HepG2 (cell line): ENCODE results near the gene CADM4. TPM values are rescaled to one million over a fixed set of nuclear protein-coding genes. Genes with fewer than 3 reads are reported as not detected.

Experiments
- ARNT2 ChIP-seq: sonication (generic); formaldehyde crosslinking; IDR thresholded peaks from 2 replicates; pipeline ENCODE4 v1.8.0; 2022; ENCODE audit warnings: mild to moderate bottlenecking, low read depth, missing genetic modification reagents, moderate library complexity
- ELK4 ChIP-seq: sonication (generic); formaldehyde crosslinking; IDR thresholded peaks from 2 replicates; pipeline ENCODE4 v1.9.0; 2021; ENCODE audit warnings: missing genetic modification reagents, borderline replicate concordance
- HMGXB4 ChIP-seq, 2 experiments: sonication (generic) in 1 of 2; formaldehyde crosslinking in 1 of 2; IDR thresholded peaks; 2 replicates each; pipeline versions ENCODE4 v1.4.0 to v1.6.1; 2018 to 2020; ENCODE audit warnings: missing genetic modification reagents in 2 of 2, borderline replicate concordance in 1 of 2, low read depth in 1 of 2, mild to moderate bottlenecking in 1 of 2, missing biosample characterization in 1 of 2
- JARID2 ChIP-seq: sonication (generic); formaldehyde crosslinking; IDR thresholded peaks from 2 replicates; pipeline ENCODE4 v1.8.1; 2023; ENCODE audit warnings: missing genetic modification reagents, inconsistent platforms; ENCODE audit not compliant: insufficient replicate concordance
- MAF1 ChIP-seq: sonication (generic); formaldehyde crosslinking; IDR thresholded peaks from 2 replicates; pipeline ENCODE4 v1.5.0; 2020; ENCODE audit warnings: missing genetic modification reagents, borderline replicate concordance
- MEF2D ChIP-seq: sonication (generic); formaldehyde crosslinking; IDR thresholded peaks from 2 replicates; pipeline ENCODE4 v1.5.1; 2020; ENCODE audit warnings: mild to moderate bottlenecking, missing genetic modification reagents
- MTF1 ChIP-seq: sonication (generic); formaldehyde crosslinking; IDR thresholded peaks from 2 replicates; pipeline ENCODE4 v1.5.0; 2020; ENCODE audit warnings: missing genetic modification reagents
- RBM39 ChIP-seq: fragments of 200-400 bp; formaldehyde crosslinking; IDR thresholded peaks from one replicate; pipeline ENCODE4 v1.6.1; 2018; ENCODE audit warnings: antibody characterized with exemption, mild to moderate bottlenecking, low read depth, low read length; ENCODE audit not compliant: poor library complexity, severe bottlenecking
- ZNF407 ChIP-seq: sonication (generic); formaldehyde crosslinking; IDR thresholded peaks from one replicate; pipeline ENCODE4 v1.5.1; 2020; ENCODE audit warnings: mild to moderate bottlenecking, missing genetic modification reagents; ENCODE audit errors: not compliant biosample characterization
- ZNF605 ChIP-seq: sonication (generic); formaldehyde crosslinking; IDR thresholded peaks from 2 replicates; pipeline ENCODE4 v1.8.0; 2022; ENCODE audit warnings: mild to moderate bottlenecking, missing genetic modification reagents
- ZNF713 ChIP-seq: sonication (generic); formaldehyde crosslinking; IDR thresholded peaks from 2 replicates; pipeline ENCODE4 v1.4.0; 2020; ENCODE audit warnings: mild to moderate bottlenecking, missing genetic modification reagents
- ZSCAN25 ChIP-seq: sonication (generic); formaldehyde crosslinking; IDR thresholded peaks from 2 replicates; pipeline ENCODE4 v1.8.0; 2022; ENCODE audit warnings: mild to moderate bottlenecking, missing genetic modification reagents
- polyA plus RNA-seq, 8 experiments: library from polyadenylated mRNA; depleted of rRNA in 3 of 8; stranded (reverse) in 7 of 8; unstranded in 1 of 8; fragments of >200 nt; fragmentation: Illumina TruSeq in 4 of 8; extraction: Trizol in 4 of 8; gene quantifications; 2 replicates each; pipeline versions ENCODE4 v1.2.1 to v1.2.3, GENCODE V29; 2011 to 2016; ENCODE audit warnings: low read depth in 4 of 8, missing spikeins in 1 of 8, mixed read lengths in 1 of 8; ENCODE audit not compliant: insufficient read depth in 1 of 8
- total RNA-seq, 5 experiments: library from RNA; depleted of rRNA; stranded (reverse); fragments of >200 nt; fragmentation: Illumina TruSeq; extraction: Trizol; gene quantifications; 2 replicates each; pipeline ENCODE4 v1.2.3, GENCODE V29; 2016; ENCODE audit warnings: low read depth in 1 of 5

The CADM4 gene
- total and polyA plus RNA-seq, 2 of the 13 experiments (the other 11 are each of a cell fraction or from before 2014, with no cell fraction given): 8.5 to 16.0 TPM

GRCh38 chr19:43639519-43640423, at the start of gene CADM4 (continued):
- TF ChIP-seq ELK4 (CRISPR knock-in tag): no peak
- TF ChIP-seq MTF1 (CRISPR knock-in tag): no peak
- TF ChIP-seq HMGXB4 (CRISPR knock-in tag; IDR thresholded peaks at IDR 0.05; ENCODE audit: borderline replicate concordance in 1 of 2, low read depth in 1 of 2): 0 out of 4 replicates have a peak, but pooled peaks of 1 of the 2 experiments have one; percentile 39
- no peak for TF ChIP-seq MAF1
- peak; percentile 72 for TF ChIP-seq ARNT2 (CRISPR knock-in tag)
- TF ChIP-seq MEF2D (CRISPR knock-in tag): 0 out of 2 replicates have a peak, but pooled peaks have one; percentile 27
- TF ChIP-seq ZNF605 (CRISPR knock-in tag): 0 out of 2 replicates have a peak, but pooled peaks have one; percentile 25
- peak; percentile 91 for TF ChIP-seq ZSCAN25 (CRISPR knock-in tag)
- TF ChIP-seq ZNF407 (CRISPR knock-in tag): no peak
- TF ChIP-seq ZNF713 (CRISPR knock-in tag): 0 out of 2 replicates have a peak, but pooled peaks have one; percentile 54
- TF ChIP-seq RBM39: no peak
- TF ChIP-seq JARID2 (CRISPR knock-in tag): no peak
